Epithelial cell of prostate (primary cell): ENCODE results near the gene PCDHGB4.
"Not testable (repeated sequence)": the region's sequence is repeated elsewhere in the genome, so short reads cannot be mapped to it uniquely, and the experiment has no call there.

Source experiments
- DNase-seq: peaks from one replicate; pipeline ENCODE4 v3.0.0-alpha.2; 2011; ENCODE audit warnings: low read depth, low spot score
- H3K27ac ChIP-seq: fragments of 450-650 bp; 2 replicates; pipeline ENCODE4 v1.5.1; 2017; ENCODE audit warnings: mild to moderate bottlenecking

The PCDHGB4 gene

GRCh38 chr5:141422742-141423291 is 35.3 kb downstream of the PCDHGB4 start:
- DNase-seq = no peak
- no peak overlapping the region for H3K27ac ChIP-seq

DNA sequence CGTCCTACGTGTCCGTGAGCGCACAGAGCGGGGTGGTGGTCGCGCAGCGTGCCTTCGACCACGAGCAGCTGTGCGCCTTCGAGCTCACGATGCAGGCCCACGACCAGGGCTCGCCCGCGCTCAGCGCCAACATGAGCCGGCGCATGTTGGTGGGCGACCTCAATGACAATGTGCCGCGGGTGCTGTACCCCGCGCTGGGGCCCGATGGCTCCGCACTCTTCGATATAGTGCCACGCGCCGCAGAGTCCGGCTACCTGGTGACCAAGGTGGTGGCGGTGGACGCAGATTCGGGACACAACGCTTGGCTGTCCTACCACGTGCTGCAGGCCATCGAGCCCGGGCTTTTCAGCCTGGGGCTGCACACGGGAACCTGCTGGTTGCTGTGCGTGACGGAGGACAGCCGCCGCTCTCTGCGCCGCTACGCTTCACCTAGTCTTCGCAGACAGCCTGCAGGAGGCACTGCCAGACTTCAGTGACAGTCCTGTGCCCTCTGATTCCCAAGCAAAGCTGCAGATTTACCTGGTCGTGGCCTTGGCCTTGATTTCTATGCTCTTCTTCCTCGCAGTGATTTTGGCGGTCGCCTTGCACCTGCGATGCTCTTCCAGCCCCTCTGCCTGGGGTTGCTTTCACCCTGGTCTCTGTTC is 40.4 kb downstream of the PCDHGB4 start:
- H3K27ac ChIP-seq = no peak overlapping the region
- no peak for DNase-seq

GRCh38 chr5:141430332-141431113 is 43.0 kb downstream of the PCDHGB4 start, which contains the start of gene PCDHGA12:
Gene PCDHGA12 (plus strand): TSS chr5:141430507. CDS start chr5:141430760, 253 bp downstream.
- peak; percentile 20 for DNase-seq
- no peak within 1 kb of the TSS for H3K27ac ChIP-seq

GRCh38 chr5:141431286-141431685 is 43.8 kb downstream of the PCDHGB4 start:
- no peak for DNase-seq
- H3K27ac ChIP-seq = no peak overlapping the region

DNA sequence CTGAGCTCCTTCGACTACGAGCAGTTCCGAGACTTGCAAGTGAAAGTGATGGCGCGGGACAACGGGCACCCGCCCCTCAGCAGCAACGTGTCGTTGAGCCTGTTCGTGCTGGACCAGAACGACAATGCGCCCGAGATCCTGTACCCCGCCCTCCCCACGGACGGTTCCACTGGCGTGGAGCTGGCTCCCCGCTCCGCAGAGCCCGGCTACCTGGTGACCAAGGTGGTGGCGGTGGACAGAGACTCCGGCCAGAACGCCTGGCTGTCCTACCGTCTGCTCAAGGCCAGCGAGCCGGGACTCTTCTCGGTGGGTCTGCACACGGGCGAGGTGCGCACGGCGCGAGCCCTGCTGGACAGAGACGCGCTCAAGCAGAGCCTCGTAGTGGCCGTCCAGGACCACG is 44.8 kb downstream of the PCDHGB4 start:
- not testable (repeated sequence) for H3K27ac ChIP-seq, DNase-seq

- not testable (repeated sequence) for H3K27ac ChIP-seq, DNase-seq
These were observed 45.2 kb downstream of the PCDHGB4 start for GRCh38 chr5:141432726-141433125.

GRCh38 chr5:141434006-141434405 is 46.5 kb downstream of the PCDHGB4 start:
- H3K27ac ChIP-seq = no peak overlapping the region
- DNase-seq = no peak

- H3K27ac ChIP-seq = no peak overlapping the region
- no peak for DNase-seq
These were observed 49.7 kb downstream of the PCDHGB4 start for GRCh38 chr5:141437221-141437620.

- H3K27ac ChIP-seq = no peak overlapping the region
- no peak for DNase-seq
These were observed 52.1 kb downstream of the PCDHGB4 start for GRCh38 chr5:141439411-141440141.
